Measurements from ENCODE around the gene ETFA. TPM values are rescaled to one million over a fixed set of nuclear protein-coding genes. Genes with fewer than 3 reads are reported as not detected.
"Not testable (repeated sequence)": the region's sequence is repeated elsewhere in the genome, so short reads cannot be mapped to it uniquely, and the experiment has no call there.

ETFA gene
- polyA plus RNA-seq, 3 donors = 62.1 to 178 (median 166) TPM

GRCh38 chr15:76270876-76271275, 40.4 kb downstream of the ETFA start:
- Histone ChIP-seq H3K4me2 (replicated peaks; ENCODE audit: extremely low read depth, low read length, poor library complexity, severe bottlenecking) (no peak overlapping the region), H3K79me2 (ENCODE audit: insufficient read depth, low read length) (no peaks in the 10 kb centered on the region), H3K4me1 (ENCODE audit: control insufficient read depth in 1 of 2, insufficient read depth in 2 of 2, low read length in 2 of 2) (no peaks in the 10 kb centered on the region), H3K36me3 (replicated peaks in 1 of 2; ENCODE audit: control insufficient read depth in 1 of 2, insufficient read depth in 2 of 2, low read length in 2 of 2) (peaks cover 80 to 97% of the 10 kb centered on the region in 2 donors), H3K9ac (ENCODE audit: insufficient read depth, low read length, poor library complexity, severe bottlenecking) (no peak overlapping the region), H3K9me3 (replicated peaks in 1 of 2; ENCODE audit: control insufficient read depth in 1 of 2, insufficient read depth in 1 of 2, low read length in 2 of 2) (peaks cover 14 to 20% of the 10 kb centered on the region in 2 donors), H3K27ac (ENCODE audit: low read depth in 1 of 2, low read length in 2 of 2) (no peak overlapping the region), H2AFZ (ENCODE audit: insufficient read depth, low read depth, low read length, poor library complexity, severe bottlenecking) (no peak overlapping the region), H3K27me3 (ENCODE audit: control insufficient read depth in 2 of 2, insufficient read depth in 2 of 2, low read length in 2 of 2) (no peaks in the 10 kb centered on the region), H3K4me3 (replicated peaks in 1 of 3; ENCODE audit: low read depth in 2 of 3, low read length in 3 of 3) (no peak overlapping the region), H4K20me1 (ENCODE audit: insufficient read depth, low read length) (no peaks in the 10 kb centered on the region)
- DNase-seq = no peak
- H3K36me3 Mint-ChIP-seq = peaks cover 70 to 84% of the 10 kb centered on the region in 2 donors
- WGBS (ENCODE audit: insufficient coverage) = 100% methylated on average over 2 of the region's 6 CpGs
- no peak for TF ChIP-seq CTCF (IDR thresholded peaks at IDR 0.05)
- H3K9me3 Mint-ChIP-seq = peaks cover 13 to 33% (median 27%) of the 10 kb centered on the region in 7 donors
- no peak overlapping the region for H3K27ac Mint-ChIP-seq
- no peak overlapping the region for H3K4me3 Mint-ChIP-seq
- peaks cover 0 to 1% (median 0%) of the 10 kb centered on the region in 3 donors for H3K27me3 Mint-ChIP-seq (ENCODE audit: low read depth in 3 of 3)
- intact Hi-C loops (cut with micrococcal nuclease) = no loop called here
- H3K4me1 Mint-ChIP-seq = no peaks in the 10 kb centered on the region

GRCh38 chr15:76267077-76267476, 44.2 kb downstream of the ETFA start:
- Histone ChIP-seq H3K79me2 (ENCODE audit: insufficient read depth, low read length) (no peaks in the 10 kb centered on the region), H3K36me3 (replicated peaks in 1 of 2; ENCODE audit: control insufficient read depth in 1 of 2, insufficient read depth in 2 of 2, low read length in 2 of 2) (peaks cover 83 to 100% of the 10 kb centered on the region in 2 donors), H3K27me3 (ENCODE audit: control insufficient read depth in 2 of 2, insufficient read depth in 2 of 2, low read length in 2 of 2) (no peaks in the 10 kb centered on the region), H2AFZ (ENCODE audit: insufficient read depth, low read depth, low read length, poor library complexity, severe bottlenecking) (no peak overlapping the region), H3K9ac (ENCODE audit: insufficient read depth, low read length, poor library complexity, severe bottlenecking) (no peak overlapping the region), H3K9me3 (replicated peaks in 1 of 2; ENCODE audit: control insufficient read depth in 1 of 2, insufficient read depth in 1 of 2, low read length in 2 of 2) (peaks cover 41 to 55% of the 10 kb centered on the region in 2 donors), H3K4me1 (ENCODE audit: control insufficient read depth in 1 of 2, insufficient read depth in 2 of 2, low read length in 2 of 2) (no peaks in the 10 kb centered on the region), H3K4me2 (replicated peaks; ENCODE audit: extremely low read depth, low read length, poor library complexity, severe bottlenecking) (no peak overlapping the region), H3K4me3 (replicated peaks in 1 of 3; ENCODE audit: low read depth in 2 of 3, low read length in 3 of 3) (no peak overlapping the region), H3K27ac (ENCODE audit: low read depth in 1 of 2, low read length in 2 of 2) (no peak overlapping the region), H4K20me1 (ENCODE audit: insufficient read depth, low read length) (no peaks in the 10 kb centered on the region)
- H3K9me3 Mint-ChIP-seq = peaks cover 42 to 71% (median 60%) of the 10 kb centered on the region in 7 donors
- 100% methylated on average over 1 of the region's 6 CpGs for WGBS (ENCODE audit: insufficient coverage)
- peaks cover 81 to 92% of the 10 kb centered on the region in 2 donors for H3K36me3 Mint-ChIP-seq
- intact Hi-C loops (cut with micrococcal nuclease) = no loop called here
- TF ChIP-seq CTCF (IDR thresholded peaks at IDR 0.05) = no peak
- no peaks in the 10 kb centered on the region for H3K4me1 Mint-ChIP-seq
- H3K27me3 Mint-ChIP-seq (ENCODE audit: low read depth in 3 of 3) = peaks cover 0 to 2% (median 0%) of the 10 kb centered on the region in 3 donors
- no peak overlapping the region for H3K27ac Mint-ChIP-seq
- DNase-seq = no peak
- no peak overlapping the region for H3K4me3 Mint-ChIP-seq

GRCh38 chr15:76265769-76266168, 45.5 kb downstream of the ETFA start:
- H3K4me1 ChIP-seq (ENCODE audit: control insufficient read depth in 1 of 2, insufficient read depth in 2 of 2, low read length in 2 of 2); H3K4me3 ChIP-seq (replicated peaks in 1 of 3; ENCODE audit: low read depth in 2 of 3, low read length in 3 of 3); H3K27ac Mint-ChIP-seq; intact Hi-C loops (cut with micrococcal nuclease); DNase-seq; H3K9ac ChIP-seq (ENCODE audit: insufficient read depth, low read length, poor library complexity, severe bottlenecking); H3K27me3 Mint-ChIP-seq (ENCODE audit: low read depth in 3 of 3); H3K27ac ChIP-seq (ENCODE audit: low read depth in 1 of 2, low read length in 2 of 2); H3K4me3 Mint-ChIP-seq; H2AFZ ChIP-seq (ENCODE audit: insufficient read depth, low read depth, low read length, poor library complexity, severe bottlenecking); H3K79me2 ChIP-seq (ENCODE audit: insufficient read depth, low read length); H4K20me1 ChIP-seq (ENCODE audit: insufficient read depth, low read length); H3K27me3 ChIP-seq (ENCODE audit: control insufficient read depth in 2 of 2, insufficient read depth in 2 of 2, low read length in 2 of 2); H3K4me1 Mint-ChIP-seq; H3K4me2 ChIP-seq (replicated peaks; ENCODE audit: extremely low read depth, low read length, poor library complexity, severe bottlenecking): not testable (repeated sequence)
- H3K36me3 Mint-ChIP-seq = peaks cover 87 to 98% of the 10 kb centered on the region in 2 donors
- Histone ChIP-seq H3K9me3 (replicated peaks in 1 of 2; ENCODE audit: control insufficient read depth in 1 of 2, insufficient read depth in 1 of 2, low read length in 2 of 2) (peaks cover 52 to 55% of the 10 kb centered on the region in 2 donors), H3K36me3 (replicated peaks in 1 of 2; ENCODE audit: control insufficient read depth in 1 of 2, insufficient read depth in 2 of 2, low read length in 2 of 2) (peaks cover 83 to 100% of the 10 kb centered on the region in 2 donors)
- no CpG with 5 or more reads among the region's 2 CpGs for WGBS (ENCODE audit: insufficient coverage)
- peaks cover 50 to 73% (median 61%) of the 10 kb centered on the region in 7 donors for H3K9me3 Mint-ChIP-seq
